Measurements from ENCODE around the gene HRH1.
A peak's percentile ranks its signal among the peaks of the same experiment; 100 is the strongest.

- TF ChIP-seq, protein P1, sequence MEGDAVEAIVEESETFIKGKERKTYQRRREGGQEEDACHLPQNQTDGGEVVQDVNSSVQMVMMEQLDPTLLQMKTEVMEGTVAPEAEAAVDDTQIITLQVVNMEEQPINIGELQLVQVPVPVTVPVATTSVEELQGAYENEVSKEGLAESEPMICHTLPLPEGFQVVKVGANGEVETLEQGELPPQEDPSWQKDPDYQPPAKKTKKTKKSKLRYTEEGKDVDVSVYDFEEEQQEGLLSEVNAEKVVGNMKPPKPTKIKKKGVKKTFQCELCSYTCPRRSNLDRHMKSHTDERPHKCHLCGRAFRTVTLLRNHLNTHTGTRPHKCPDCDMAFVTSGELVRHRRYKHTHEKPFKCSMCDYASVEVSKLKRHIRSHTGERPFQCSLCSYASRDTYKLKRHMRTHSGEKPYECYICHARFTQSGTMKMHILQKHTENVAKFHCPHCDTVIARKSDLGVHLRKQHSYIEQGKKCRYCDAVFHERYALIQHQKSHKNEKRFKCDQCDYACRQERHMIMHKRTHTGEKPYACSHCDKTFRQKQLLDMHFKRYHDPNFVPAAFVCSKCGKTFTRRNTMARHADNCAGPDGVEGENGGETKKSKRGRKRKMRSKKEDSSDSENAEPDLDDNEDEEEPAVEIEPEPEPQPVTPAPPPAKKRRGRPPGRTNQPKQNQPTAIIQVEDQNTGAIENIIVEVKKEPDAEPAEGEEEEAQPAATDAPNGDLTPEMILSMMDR (conservative IDR thresholded peaks at IDR 0.05 in 1 of 2, IDR thresholded peaks at IDR 0.05 in 1 of 2; ENCODE audit: extremely low read depth in 1 of 2, insufficient read depth in 1 of 2, low read depth in 1 of 2, low read length in 2 of 2), result peak; percentile 88 to 95
- TF ChIP-seq EZH2 (IDR thresholded peaks at IDR 0.05; ENCODE audit: borderline replicate concordance, low read length), result peak; percentile 33
Observed at GRCh38 chr3:11155341-11156025, 1.2 kb downstream of the HRH1 start.
